ENCODE measurements around the gene AGXT.

DNA sequence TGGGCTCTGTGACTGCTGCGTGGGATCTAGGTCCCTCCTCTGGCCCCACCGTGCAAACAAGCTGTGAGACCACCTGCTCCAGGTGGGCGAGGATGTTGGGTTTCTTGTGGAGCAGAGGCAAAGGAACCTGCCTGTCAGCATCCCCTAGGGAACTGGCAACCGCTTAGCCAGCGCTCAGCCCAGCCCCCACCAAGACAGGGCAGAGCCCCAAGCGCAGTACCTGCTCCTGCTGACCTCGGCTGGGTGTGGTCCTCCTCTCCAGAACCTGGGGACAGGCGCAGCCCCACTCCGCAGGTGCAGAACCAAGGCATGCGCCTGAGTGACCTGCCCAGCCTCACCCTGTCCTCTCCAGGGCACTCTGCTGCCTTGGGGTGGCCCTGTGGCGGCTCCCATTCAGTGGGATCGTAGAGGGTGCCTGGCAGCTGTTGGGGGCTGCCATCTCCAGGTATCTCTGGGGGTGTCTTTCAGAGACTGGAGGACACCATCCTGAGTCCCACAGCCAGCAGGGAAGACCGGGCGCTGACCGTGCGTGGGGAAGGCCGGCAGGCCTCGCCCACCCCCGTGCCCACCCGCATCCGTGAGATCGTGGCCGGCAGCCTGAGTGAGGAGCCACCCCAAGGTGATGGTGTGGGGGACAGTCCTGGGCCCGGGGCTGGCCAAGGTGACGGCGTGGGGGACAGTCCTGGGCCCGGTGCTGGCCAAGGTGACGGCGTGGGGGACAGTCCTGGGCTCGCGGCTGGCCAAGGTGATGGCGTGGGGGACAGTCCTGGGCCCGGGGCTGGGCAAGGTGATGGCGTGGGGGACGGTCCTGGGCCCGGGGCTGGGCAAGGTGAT, 49.9 kb downstream of the AGXT start:
- TF ChIP-seq, protein P1, sequence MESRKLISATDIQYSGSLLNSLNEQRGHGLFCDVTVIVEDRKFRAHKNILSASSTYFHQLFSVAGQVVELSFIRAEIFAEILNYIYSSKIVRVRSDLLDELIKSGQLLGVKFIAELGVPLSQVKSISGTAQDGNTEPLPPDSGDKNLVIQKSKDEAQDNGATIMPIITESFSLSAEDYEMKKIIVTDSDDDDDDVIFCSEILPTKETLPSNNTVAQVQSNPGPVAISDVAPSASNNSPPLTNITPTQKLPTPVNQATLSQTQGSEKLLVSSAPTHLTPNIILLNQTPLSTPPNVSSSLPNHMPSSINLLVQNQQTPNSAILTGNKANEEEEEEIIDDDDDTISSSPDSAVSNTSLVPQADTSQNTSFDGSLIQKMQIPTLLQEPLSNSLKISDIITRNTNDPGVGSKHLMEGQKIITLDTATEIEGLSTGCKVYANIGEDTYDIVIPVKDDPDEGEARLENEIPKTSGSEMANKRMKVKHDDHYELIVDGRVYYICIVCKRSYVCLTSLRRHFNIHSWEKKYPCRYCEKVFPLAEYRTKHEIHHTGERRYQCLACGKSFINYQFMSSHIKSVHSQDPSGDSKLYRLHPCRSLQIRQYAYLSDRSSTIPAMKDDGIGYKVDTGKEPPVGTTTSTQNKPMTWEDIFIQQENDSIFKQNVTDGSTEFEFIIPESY (IDR thresholded peaks at IDR 0.05) = no peak
- TF ChIP-seq, protein P2, sequence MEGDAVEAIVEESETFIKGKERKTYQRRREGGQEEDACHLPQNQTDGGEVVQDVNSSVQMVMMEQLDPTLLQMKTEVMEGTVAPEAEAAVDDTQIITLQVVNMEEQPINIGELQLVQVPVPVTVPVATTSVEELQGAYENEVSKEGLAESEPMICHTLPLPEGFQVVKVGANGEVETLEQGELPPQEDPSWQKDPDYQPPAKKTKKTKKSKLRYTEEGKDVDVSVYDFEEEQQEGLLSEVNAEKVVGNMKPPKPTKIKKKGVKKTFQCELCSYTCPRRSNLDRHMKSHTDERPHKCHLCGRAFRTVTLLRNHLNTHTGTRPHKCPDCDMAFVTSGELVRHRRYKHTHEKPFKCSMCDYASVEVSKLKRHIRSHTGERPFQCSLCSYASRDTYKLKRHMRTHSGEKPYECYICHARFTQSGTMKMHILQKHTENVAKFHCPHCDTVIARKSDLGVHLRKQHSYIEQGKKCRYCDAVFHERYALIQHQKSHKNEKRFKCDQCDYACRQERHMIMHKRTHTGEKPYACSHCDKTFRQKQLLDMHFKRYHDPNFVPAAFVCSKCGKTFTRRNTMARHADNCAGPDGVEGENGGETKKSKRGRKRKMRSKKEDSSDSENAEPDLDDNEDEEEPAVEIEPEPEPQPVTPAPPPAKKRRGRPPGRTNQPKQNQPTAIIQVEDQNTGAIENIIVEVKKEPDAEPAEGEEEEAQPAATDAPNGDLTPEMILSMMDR (IDR thresholded peaks at IDR 0.05; ENCODE audit: low read depth, low read length, missing input control) = no peak
- no peak for TF ChIP-seq TAF1 (conservative IDR thresholded peaks at IDR 0.05)
